ENCODE measurements around the gene SLC43A3.

DNA sequence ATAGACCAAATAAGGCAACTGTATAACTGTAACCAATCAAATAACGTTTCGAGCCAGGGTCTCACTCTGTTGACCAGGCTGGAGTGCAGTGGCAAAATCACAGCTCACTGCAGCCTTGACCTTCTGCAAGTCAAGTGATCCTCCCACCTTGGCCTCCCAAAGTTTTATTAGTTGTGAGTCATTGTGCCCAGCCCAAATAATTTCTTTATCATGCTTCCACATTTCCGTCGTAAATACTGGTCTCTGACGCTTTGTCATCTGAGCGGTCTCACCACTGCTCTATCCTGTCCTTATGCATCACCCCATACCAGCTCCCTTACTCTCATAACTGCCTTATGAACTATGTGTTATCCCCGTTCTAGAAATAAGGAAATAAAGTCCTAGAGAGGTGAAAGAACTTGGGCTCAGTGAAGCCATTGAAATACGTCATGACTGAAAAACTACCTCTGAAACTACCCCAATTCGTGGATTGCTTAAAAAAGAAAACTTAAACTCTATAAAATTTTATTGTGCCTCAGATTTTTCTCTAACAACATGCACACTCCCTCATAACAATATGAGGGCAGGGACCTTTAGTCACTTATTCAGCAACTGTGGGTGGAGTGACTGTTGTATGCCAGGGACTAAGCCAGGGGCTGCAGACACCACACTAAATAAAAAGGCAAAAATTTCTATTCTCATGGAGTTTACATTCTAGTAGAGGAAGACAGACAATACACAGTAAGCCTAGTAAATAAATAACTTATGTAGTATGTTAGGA is 17.6 kb upstream of the SLC43A3 start:
- TF ChIP-seq, protein P1, sequence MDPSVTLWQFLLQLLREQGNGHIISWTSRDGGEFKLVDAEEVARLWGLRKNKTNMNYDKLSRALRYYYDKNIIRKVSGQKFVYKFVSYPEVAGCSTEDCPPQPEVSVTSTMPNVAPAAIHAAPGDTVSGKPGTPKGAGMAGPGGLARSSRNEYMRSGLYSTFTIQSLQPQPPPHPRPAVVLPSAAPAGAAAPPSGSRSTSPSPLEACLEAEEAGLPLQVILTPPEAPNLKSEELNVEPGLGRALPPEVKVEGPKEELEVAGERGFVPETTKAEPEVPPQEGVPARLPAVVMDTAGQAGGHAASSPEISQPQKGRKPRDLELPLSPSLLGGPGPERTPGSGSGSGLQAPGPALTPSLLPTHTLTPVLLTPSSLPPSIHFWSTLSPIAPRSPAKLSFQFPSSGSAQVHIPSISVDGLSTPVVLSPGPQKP (IDR thresholded peaks at IDR 0.05; ENCODE audit: borderline replicate concordance, low read depth, low read length) = no peak
- TF ChIP-seq MAFK (IDR thresholded peaks at IDR 0.05; ENCODE audit: low read depth, low read length) (no peak), POLR2A (IDR thresholded peaks at IDR 0.05; ENCODE audit: low read depth, low read length) (no peak), FOS (IDR thresholded peaks at IDR 0.05; ENCODE audit: low read depth, low read length) (no peak), RFX5 (IDR thresholded peaks at IDR 0.05; ENCODE audit: low read depth, low read length) (no peak)
- TF ChIP-seq, protein P2, sequence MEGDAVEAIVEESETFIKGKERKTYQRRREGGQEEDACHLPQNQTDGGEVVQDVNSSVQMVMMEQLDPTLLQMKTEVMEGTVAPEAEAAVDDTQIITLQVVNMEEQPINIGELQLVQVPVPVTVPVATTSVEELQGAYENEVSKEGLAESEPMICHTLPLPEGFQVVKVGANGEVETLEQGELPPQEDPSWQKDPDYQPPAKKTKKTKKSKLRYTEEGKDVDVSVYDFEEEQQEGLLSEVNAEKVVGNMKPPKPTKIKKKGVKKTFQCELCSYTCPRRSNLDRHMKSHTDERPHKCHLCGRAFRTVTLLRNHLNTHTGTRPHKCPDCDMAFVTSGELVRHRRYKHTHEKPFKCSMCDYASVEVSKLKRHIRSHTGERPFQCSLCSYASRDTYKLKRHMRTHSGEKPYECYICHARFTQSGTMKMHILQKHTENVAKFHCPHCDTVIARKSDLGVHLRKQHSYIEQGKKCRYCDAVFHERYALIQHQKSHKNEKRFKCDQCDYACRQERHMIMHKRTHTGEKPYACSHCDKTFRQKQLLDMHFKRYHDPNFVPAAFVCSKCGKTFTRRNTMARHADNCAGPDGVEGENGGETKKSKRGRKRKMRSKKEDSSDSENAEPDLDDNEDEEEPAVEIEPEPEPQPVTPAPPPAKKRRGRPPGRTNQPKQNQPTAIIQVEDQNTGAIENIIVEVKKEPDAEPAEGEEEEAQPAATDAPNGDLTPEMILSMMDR (conservative IDR thresholded peaks at IDR 0.05; ENCODE audit: low read depth, low read length) = no peak

Measured in IMR-90 (cell line).